Endothelial cell (in vitro differentiated cells): ENCODE measurements around the gene ZNRF2. TPM values are rescaled to one million over a fixed set of nuclear protein-coding genes. Genes with fewer than 3 reads are reported as not detected.
"Not testable (repeated sequence)": the region's sequence is repeated elsewhere in the genome, so short reads cannot be mapped to it uniquely, and the experiment has no call there.

Source experiments
- DNase-seq: peaks from one replicate; pipeline ENCODE4 v3.0.0; 2021; ENCODE audit warnings: low spot score
- H3K27ac Mint-ChIP-seq: one replicate; pipeline ENCODE4 v1.8.0; 2021; ENCODE audit warnings: mixed read lengths, inconsistent platforms; ENCODE audit not compliant: unreplicated experiment
- H3K27me3 Mint-ChIP-seq: one replicate; pipeline ENCODE4 v1.8.0; 2021; ENCODE audit warnings: mild to moderate bottlenecking, moderate library complexity, mixed read lengths, inconsistent platforms; ENCODE audit not compliant: unreplicated experiment
- H3K36me3 Mint-ChIP-seq: one replicate; pipeline ENCODE4 v1.8.0; 2021; ENCODE audit warnings: mild to moderate bottlenecking, low read depth, mixed read lengths, inconsistent platforms; ENCODE audit not compliant: unreplicated experiment
- H3K4me1 Mint-ChIP-seq: one replicate; pipeline ENCODE4 v1.8.0; 2021; ENCODE audit warnings: mild to moderate bottlenecking, mixed read lengths, inconsistent platforms; ENCODE audit not compliant: unreplicated experiment
- H3K4me3 Mint-ChIP-seq: one replicate; pipeline ENCODE4 v1.8.0; 2021; ENCODE audit warnings: mild to moderate bottlenecking, mixed read lengths, inconsistent platforms; ENCODE audit not compliant: unreplicated experiment
- H3K9me3 Mint-ChIP-seq: one replicate; pipeline ENCODE4 v1.8.0; 2021; ENCODE audit warnings: mixed read lengths, inconsistent platforms; ENCODE audit not compliant: unreplicated experiment
- CTCF ChIP-seq: fragments of 200-600 bp; sonication (generic); IDR thresholded peaks from one replicate; pipeline ENCODE4 v1.5.0; 2021; ENCODE audit warnings: antibody characterized with exemption; ENCODE audit not compliant: unreplicated experiment
- total RNA-seq: library from RNA; stranded (reverse); fragmentation: NEBNext Ultra II Directional; extraction: Animal tissue kit (Norgen Biotek cat#: 25700); gene quantifications from one replicate; pipeline ENCODE4 v1.2.1, GENCODE V29; 2021; ENCODE audit not compliant: unreplicated experiment

ZNRF2 gene
- total RNA-seq, 1 donor from 2014 or later = 9.5 TPM

GRCh38 chr7:30285536-30286284 lies 1.3 kb downstream of the ZNRF2 start:
- Mint-ChIP-seq H3K36me3 (peaks cover 13% of the 10 kb centered on the region), H3K27ac (peak overlapping the region; percentile 57), H3K4me3 (peak overlapping the region; percentile 93), H3K4me1 (peaks cover 22% of the 10 kb centered on the region), H3K27me3 (peaks cover 7% of the 10 kb centered on the region), H3K9me3 (no peaks in the 10 kb centered on the region)
- no peak for TF ChIP-seq CTCF
- DNase-seq = peak; percentile 22

- peaks cover 13% of the 10 kb centered on the region for H3K36me3 Mint-ChIP-seq
- H3K27ac Mint-ChIP-seq = no peak overlapping the region
- H3K27me3 Mint-ChIP-seq = peaks cover 7% of the 10 kb centered on the region
- no peak for DNase-seq
- peak overlapping the region; percentile 93 for H3K4me3 Mint-ChIP-seq
- H3K9me3 Mint-ChIP-seq = no peaks in the 10 kb centered on the region
- TF ChIP-seq CTCF = no peak
- peaks cover 22% of the 10 kb centered on the region for H3K4me1 Mint-ChIP-seq
Observed at GRCh38 chr7:30286749-30287148, 2.4 kb downstream of the ZNRF2 start.

GRCh38 chr7:30287625-30288024 lies 3.2 kb downstream of the ZNRF2 start:
- Mint-ChIP-seq H3K4me1 (peaks cover 22% of the 10 kb centered on the region), H3K36me3 (peaks cover 13% of the 10 kb centered on the region)
- not testable (repeated sequence) for H3K27me3 Mint-ChIP-seq, H3K27ac Mint-ChIP-seq, DNase-seq, H3K4me3 Mint-ChIP-seq, H3K9me3 Mint-ChIP-seq

GRCh38 chr7:30289634-30290033 lies 5.2 kb downstream of the ZNRF2 start:
- H3K27ac Mint-ChIP-seq, H3K9me3 Mint-ChIP-seq, DNase-seq, H3K36me3 Mint-ChIP-seq, H3K4me3 Mint-ChIP-seq, H3K27me3 Mint-ChIP-seq: not testable (repeated sequence)
- H3K4me1 Mint-ChIP-seq = peaks cover 19% of the 10 kb centered on the region

GRCh38 chr7:30290317-30290716 lies 5.9 kb downstream of the ZNRF2 start:
- H3K36me3 Mint-ChIP-seq, H3K27ac Mint-ChIP-seq, H3K4me3 Mint-ChIP-seq, H3K9me3 Mint-ChIP-seq, DNase-seq, H3K27me3 Mint-ChIP-seq: not testable (repeated sequence)
- H3K4me1 Mint-ChIP-seq = peaks cover 19% of the 10 kb centered on the region

GRCh38 chr7:30292416-30293038 lies 8.1 kb downstream of the ZNRF2 start:
- H3K27ac Mint-ChIP-seq, H3K4me3 Mint-ChIP-seq, H3K9me3 Mint-ChIP-seq, H3K4me1 Mint-ChIP-seq, H3K36me3 Mint-ChIP-seq, H3K27me3 Mint-ChIP-seq, DNase-seq: not testable (repeated sequence)

- H3K4me3 Mint-ChIP-seq, H3K36me3 Mint-ChIP-seq, H3K4me1 Mint-ChIP-seq, H3K27ac Mint-ChIP-seq, DNase-seq, H3K27me3 Mint-ChIP-seq, H3K9me3 Mint-ChIP-seq: not testable (repeated sequence)
Observed at GRCh38 chr7:30296304-30296703, 11.9 kb downstream of the ZNRF2 start.

- not testable (repeated sequence) for H3K36me3 Mint-ChIP-seq, DNase-seq, H3K4me1 Mint-ChIP-seq, H3K4me3 Mint-ChIP-seq, H3K27ac Mint-ChIP-seq, H3K27me3 Mint-ChIP-seq, H3K9me3 Mint-ChIP-seq
Observed at GRCh38 chr7:30297499-30297898, 13.1 kb downstream of the ZNRF2 start.

- H3K27ac Mint-ChIP-seq, DNase-seq, H3K9me3 Mint-ChIP-seq, H3K4me3 Mint-ChIP-seq, H3K27me3 Mint-ChIP-seq, H3K36me3 Mint-ChIP-seq, H3K4me1 Mint-ChIP-seq: not testable (repeated sequence)
Observed at GRCh38 chr7:30298409-30298808, 14.0 kb downstream of the ZNRF2 start.
